Kidney epithelial cell (primary cell): ENCODE results near the gene RERE. TPM values are rescaled to one million over a fixed set of nuclear protein-coding genes. Genes with fewer than 3 reads are reported as not detected.

ENCODE experiments used
- DNase-seq: peaks from one replicate; pipeline ENCODE4 v3.0.0-alpha.2; 2010; ENCODE audit warnings: low read depth
- H3K27me3 ChIP-seq: 2 replicates; pipeline ENCODE4 v1.6.0; 2011; ENCODE audit warnings: low read length; ENCODE audit not compliant: control insufficient read depth, insufficient read depth
- H3K36me3 ChIP-seq: 2 replicates; pipeline ENCODE4 v1.5.1; 2011; ENCODE audit warnings: low read length; ENCODE audit not compliant: control insufficient read depth, insufficient read depth
- H3K4me3 ChIP-seq: 2 replicates; pipeline ENCODE4 v1.5.1; 2011; ENCODE audit warnings: low read depth, mild to moderate bottlenecking, control low read depth, low read length
- CTCF ChIP-seq: IDR thresholded peaks from 2 replicates; pipeline ENCODE4 v1.5.1; 2011; ENCODE audit warnings: mild to moderate bottlenecking, moderate library complexity, low read length, control low read depth, inconsistent platforms; ENCODE audit not compliant: insufficient read depth, poor library complexity, severe bottlenecking
- total RNA-seq: library from RNA; depleted of rRNA; stranded (reverse); fragments of >200 nt; gene quantifications from 2 replicates; pipeline ENCODE4 v1.2.3, GENCODE V29; 2015

RERE gene
- total RNA-seq, 1 donor from 2014 or later = 47.5 TPM

GRCh38 chr1:8419861-8420260, 397.6 kb downstream of the RERE start:
- H3K4me3 ChIP-seq = no peak overlapping the region
- H3K27me3 ChIP-seq = no peaks in the 10 kb centered on the region
- TF ChIP-seq CTCF = no peak
- DNase-seq = no peak
- H3K36me3 ChIP-seq = no peaks in the 10 kb centered on the region

GRCh38 chr1:8419172-8419571, 398.3 kb downstream of the RERE start:
- Histone ChIP-seq H3K36me3 (no peaks in the 10 kb centered on the region), H3K4me3 (no peak overlapping the region), H3K27me3 (no peaks in the 10 kb centered on the region)
- TF ChIP-seq CTCF = no peak
- DNase-seq = no peak

GRCh38 chr1:8418301-8418700, 399.1 kb downstream of the RERE start:
- no peaks in the 10 kb centered on the region for H3K27me3 ChIP-seq
- no peak for TF ChIP-seq CTCF
- H3K36me3 ChIP-seq = no peaks in the 10 kb centered on the region
- no peak overlapping the region for H3K4me3 ChIP-seq
- no peak for DNase-seq

- DNase-seq = no peak
- no peak overlapping the region for H3K4me3 ChIP-seq
- no peak for TF ChIP-seq CTCF
- no peaks in the 10 kb centered on the region for H3K27me3 ChIP-seq
- no peaks in the 10 kb centered on the region for H3K36me3 ChIP-seq
Observed at GRCh38 chr1:8417625-8418024, 399.8 kb downstream of the RERE start.

- no peak for DNase-seq
- no peak for TF ChIP-seq CTCF
Observed at GRCh38 chr1:8416881-8417280, 400.6 kb downstream of the RERE start.

GRCh38 chr1:8415526-8416278, 401.7 kb downstream of the RERE start:
- Histone ChIP-seq H3K36me3 (no peaks in the 10 kb centered on the region), H3K27me3 (no peaks in the 10 kb centered on the region), H3K4me3 (no peak overlapping the region)
- no peak for TF ChIP-seq CTCF
- no peak for DNase-seq

More at GRCh38 chr1:8416881-8417280, 400.6 kb downstream of the RERE start:
- H3K36me3 ChIP-seq = no peaks in the 10 kb centered on the region
- H3K4me3 ChIP-seq = no peak overlapping the region
- H3K27me3 ChIP-seq = no peaks in the 10 kb centered on the region
